GM19043 (cell line): ENCODE results near the gene SLC5A12.

Source experiments
- ATAC-seq: cut with Tn5 transposase; IDR thresholded peaks from one replicate; pipeline ENCODE4 v1.9.1; 2021; ENCODE audit warnings: low read depth; ENCODE audit not compliant: unreplicated experiment

SLC5A12 gene

GRCh38 chr11:26721948-26722475 lies at the start of gene SLC5A12:
TSS of gene SLC5A12 (minus strand) at chr11:26722060. CDS start at chr11:26721714, 346 bp downstream.
- no peak for ATAC-seq

- no peak for ATAC-seq
Observed at GRCh38 chr11:26769027-26769426, 47.2 kb upstream of the SLC5A12 start.

GRCh38 chr11:26767060-26767459 lies 45.2 kb upstream of the SLC5A12 start:
- no peak for ATAC-seq

GRCh38 chr11:26765323-26765722 lies 43.5 kb upstream of the SLC5A12 start:
- ATAC-seq, result no peak

- no peak for ATAC-seq
Observed at GRCh38 chr11:26764825-26765224, 43.0 kb upstream of the SLC5A12 start.

GRCh38 chr11:26764315-26764714 lies 42.5 kb upstream of the SLC5A12 start:
- no peak for ATAC-seq

- no peak for ATAC-seq
Observed at GRCh38 chr11:26762089-26762488, 40.2 kb upstream of the SLC5A12 start.

GRCh38 chr11:26761361-26761809 lies 39.5 kb upstream of the SLC5A12 start:
- ATAC-seq, result no peak

GRCh38 chr11:26757995-26758394 lies 36.1 kb upstream of the SLC5A12 start:
- no peak for ATAC-seq

- no peak for ATAC-seq
Observed at GRCh38 chr11:26755762-26756161, 33.9 kb upstream of the SLC5A12 start.

GRCh38 chr11:26753723-26754504 lies 32.1 kb upstream of the SLC5A12 start:
- peak; percentile 56 for ATAC-seq

- ATAC-seq, result no peak
Observed at GRCh38 chr11:26749927-26750326, 28.1 kb upstream of the SLC5A12 start.

GRCh38 chr11:26743622-26744021 lies 21.8 kb upstream of the SLC5A12 start:
- ATAC-seq, result no peak

GRCh38 chr11:26742966-26743365 lies 21.1 kb upstream of the SLC5A12 start:
- no peak for ATAC-seq

GRCh38 chr11:26741036-26741435 lies 19.2 kb upstream of the SLC5A12 start:
- no peak for ATAC-seq

GRCh38 chr11:26739366-26740073 lies 17.7 kb upstream of the SLC5A12 start:
- no peak for ATAC-seq

- ATAC-seq, result no peak
Observed at GRCh38 chr11:26734691-26735090, 12.8 kb upstream of the SLC5A12 start.

GRCh38 chr11:26731084-26731456 lies 9.2 kb upstream of the SLC5A12 start:
- no peak for ATAC-seq

- no peak for ATAC-seq
Observed at GRCh38 chr11:26730414-26731083, 8.7 kb upstream of the SLC5A12 start.

GRCh38 chr11:26729284-26729683 lies 7.4 kb upstream of the SLC5A12 start:
- no peak for ATAC-seq

- ATAC-seq, result no peak
Observed at GRCh38 chr11:26726960-26727359, 5.1 kb upstream of the SLC5A12 start.
